Ovary (tissue), 3 donors: ENCODE data around the gene MPC1.

Source experiments
- CTCF ChIP-seq, 3 donors: fragments of 450-650 bp in 2 of 3; fragments of 200-600 bp in 1 of 3; IDR thresholded peaks; one replicate each; pipeline versions ENCODE4 v1.5.1 to v1.8.0; 2016 to 2022; ENCODE audit warnings: antibody characterized with exemption in 3 of 3, mild to moderate bottlenecking in 1 of 3
- EP300 ChIP-seq: sonication (generic); formaldehyde crosslinking; IDR thresholded peaks from one replicate; pipeline ENCODE4 v1.6.1; 2017; ENCODE audit warnings: antibody characterized with exemption
- POLR2A ChIP-seq: fragments of 450-650 bp; IDR thresholded peaks from one replicate; pipeline ENCODE4 v1.6.1; 2017; ENCODE audit warnings: antibody characterized with exemption, mild to moderate bottlenecking, moderate library complexity
- donor health status: DM: no; HTN: no; CAD: no.

- no peak for TF ChIP-seq CTCF (IDR thresholded peaks at IDR 0.05)
- TF ChIP-seq POLR2A = no peak
- TF ChIP-seq EP300 = no peak
These were observed 6.4 kb upstream of the MPC1 start for GRCh38 chr6:166389119-166389518.
